NCI-H2196 (cell line): ENCODE measurements around the gene TRMT10C.
"Not testable (repeated sequence)": the region's sequence is repeated elsewhere in the genome, so short reads cannot be mapped to it uniquely, and the experiment has no call there.

ENCODE experiments used
- DNase-seq: peaks from one replicate; lab custom pipeline; 2025; ENCODE audit not compliant: unreplicated experiment; lab: John Stamatoyannopoulos, UW

The TRMT10C gene

DNA sequence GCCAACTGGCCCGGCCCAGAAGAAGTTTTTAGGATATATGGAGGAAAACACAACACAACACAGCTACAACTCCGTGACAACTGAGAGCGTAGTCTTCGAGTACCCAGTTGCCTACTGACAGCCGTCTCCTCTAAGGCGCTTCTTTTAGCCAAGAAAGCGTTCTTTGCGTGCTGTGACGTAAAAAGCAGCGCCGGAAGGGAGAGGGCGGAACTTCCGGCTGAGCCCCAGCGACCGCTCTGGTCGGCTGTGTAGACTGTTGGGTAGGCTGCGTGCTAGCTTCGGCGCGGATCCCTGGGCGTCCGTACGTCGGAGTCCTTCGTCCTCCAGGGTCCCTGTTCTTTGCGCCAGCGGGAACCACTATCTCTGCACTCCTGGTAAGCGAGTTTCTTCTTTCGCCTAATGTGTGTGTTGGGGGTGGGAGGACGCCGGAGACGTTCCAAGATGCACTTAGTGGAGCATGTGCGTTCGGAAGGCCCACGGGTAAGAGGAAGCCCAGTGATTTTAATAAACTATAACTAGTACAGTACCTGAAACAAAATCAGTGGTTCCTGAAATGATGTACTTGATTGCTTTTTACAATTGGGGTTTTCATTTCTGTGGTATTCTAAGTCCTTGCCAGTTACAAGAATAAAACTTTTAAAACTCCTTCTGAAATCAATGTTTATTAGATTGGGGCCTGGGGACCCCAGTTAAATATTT lies at the start of gene TRMT10C:
Gene TRMT10C (plus strand): TSS at position 239 of the 699 bp plus-strand sequence. CDS start 2,914 bp downstream, outside the sequence.
- DNase-seq = peak; percentile 97

DNA sequence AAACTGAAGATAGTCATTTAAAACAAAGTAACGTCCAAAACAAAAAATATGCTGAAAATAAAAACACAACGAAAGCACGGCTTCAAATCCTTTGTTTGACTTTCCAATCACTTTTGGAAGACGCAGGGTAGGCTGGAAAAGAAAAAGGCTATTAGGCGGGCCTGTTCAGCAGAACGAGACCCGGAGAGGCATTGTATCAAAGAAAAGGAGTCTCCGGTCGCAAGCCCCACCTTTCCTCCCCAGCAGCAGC lies 49.3 kb upstream of the TRMT10C start:
- DNase-seq = no peak

DNA sequence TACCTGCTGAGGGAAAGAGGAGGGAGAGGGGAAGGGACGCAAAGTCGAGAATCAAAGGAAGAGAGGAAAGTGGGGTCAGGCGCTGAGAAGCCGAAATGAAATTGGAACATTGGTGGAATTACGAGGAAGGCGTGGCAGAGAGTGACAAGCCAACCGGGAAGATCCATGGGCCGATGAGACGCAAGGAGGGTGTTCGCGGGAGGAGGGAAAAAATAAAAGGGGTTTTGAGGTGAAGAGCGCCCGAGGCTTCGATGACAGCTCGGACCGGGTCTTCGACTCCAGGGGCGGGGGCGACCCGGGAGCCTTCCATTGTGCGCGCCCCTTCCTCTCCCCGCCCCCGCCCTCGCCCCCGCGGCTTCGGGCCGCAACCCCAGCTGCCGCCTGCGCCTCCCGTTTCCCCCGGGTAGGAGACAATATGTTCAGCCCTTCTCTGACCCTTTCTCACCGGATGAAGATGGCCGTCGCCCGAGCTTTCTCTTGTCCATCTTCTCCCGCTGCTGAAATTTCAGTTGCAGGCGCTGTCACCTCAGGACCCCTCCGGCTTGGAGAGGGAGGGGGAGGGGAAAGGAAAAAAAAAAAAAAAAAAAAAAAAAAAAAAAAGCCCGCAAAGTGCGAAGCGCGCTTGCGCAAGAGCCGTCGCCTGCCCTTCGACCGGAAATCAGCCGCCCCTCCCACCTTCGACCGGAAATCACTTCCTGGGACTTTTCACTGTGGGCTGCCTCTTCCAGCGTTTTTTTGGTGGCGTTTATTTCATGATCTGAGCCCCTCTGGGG lies 48.8 kb upstream of the TRMT10C start, which contains the start of gene SENP7:
Gene SENP7 (minus strand): TSS at position 567 of the 773 bp plus-strand sequence. CDS start 82 bp downstream, at position 485.
- peak; percentile 85 for DNase-seq

DNA sequence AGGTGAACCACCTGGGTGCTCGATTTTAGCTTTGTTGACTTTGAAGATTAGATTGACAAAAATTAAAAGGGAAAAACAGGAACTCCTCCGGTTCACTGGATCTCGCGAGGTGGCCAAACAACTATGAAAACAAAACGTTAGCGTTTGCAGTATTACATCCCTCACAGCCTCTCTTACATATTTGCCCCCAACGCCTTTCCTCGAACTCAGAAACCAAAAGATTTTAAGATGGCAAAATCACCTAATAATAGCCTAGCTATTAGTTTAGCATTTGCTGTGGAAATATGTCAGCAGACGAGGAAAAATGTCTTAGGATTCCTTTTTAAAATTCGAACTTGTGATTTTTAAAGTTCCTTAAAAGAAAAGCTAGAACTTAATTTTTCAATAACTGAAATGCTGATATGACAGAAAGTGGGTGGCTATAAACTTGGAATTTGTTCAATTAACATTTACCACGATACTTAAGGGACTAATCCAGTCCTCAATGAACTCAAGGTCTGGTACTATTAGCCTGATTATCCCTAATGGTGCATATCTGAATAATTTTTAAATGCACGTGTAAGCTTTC lies 48.2 kb upstream of the TRMT10C start:
- DNase-seq = no peak

DNA sequence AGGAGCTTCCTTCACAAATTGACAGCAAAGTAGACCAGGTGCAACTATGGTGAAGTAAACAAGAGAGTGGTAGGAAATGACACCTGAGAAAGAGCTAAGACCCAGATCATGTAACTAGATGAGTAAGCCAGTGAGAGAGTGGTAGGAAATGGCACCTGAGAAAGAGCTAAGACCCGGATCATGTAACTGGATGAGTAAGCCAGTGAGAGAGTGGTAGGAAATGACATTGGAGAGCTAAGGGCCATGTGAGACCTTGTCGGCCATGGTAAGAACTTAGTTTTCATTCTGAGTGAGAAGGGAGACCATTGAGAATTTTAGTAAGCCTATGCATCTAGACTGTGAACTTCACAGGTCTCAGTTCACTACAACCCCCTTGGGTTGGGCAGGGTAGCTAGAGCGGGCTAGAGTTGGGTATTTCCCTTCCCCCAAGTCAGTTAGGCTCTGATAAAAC lies 43.2 kb upstream of the TRMT10C start:
- DNase-seq = no peak

DNA sequence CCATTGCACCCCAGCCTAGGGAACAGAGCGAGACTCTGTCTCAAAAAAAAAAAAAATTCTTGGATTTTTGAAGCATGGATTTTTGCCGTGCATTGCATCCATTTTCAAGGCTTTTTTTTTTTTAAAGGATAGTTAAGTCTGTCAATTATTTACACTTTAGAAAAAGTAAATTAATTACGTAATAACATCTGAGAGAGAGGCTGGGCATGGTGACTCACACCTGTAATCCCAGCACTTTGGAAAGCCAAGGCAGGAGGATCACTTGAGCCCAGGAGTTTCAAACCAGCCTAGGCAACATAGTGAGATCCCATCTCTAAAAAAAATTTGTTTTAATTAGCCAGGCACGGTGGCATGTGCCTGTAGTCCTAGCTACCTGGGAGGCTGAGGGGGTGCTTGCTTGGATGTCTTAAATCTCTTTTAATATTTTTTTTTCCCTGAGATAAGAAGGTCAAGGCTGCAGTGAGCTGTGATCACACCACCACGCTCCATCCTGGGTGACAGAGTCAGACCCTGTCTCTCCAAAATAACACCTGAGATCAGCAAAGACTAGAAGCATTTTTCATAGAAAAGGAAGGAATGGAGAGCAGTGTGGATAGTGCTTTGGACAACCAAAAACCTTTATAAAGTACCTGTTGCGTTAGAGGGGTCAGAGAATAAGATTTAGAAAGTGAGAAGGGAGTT lies 41.8 kb upstream of the TRMT10C start:
- DNase-seq = no peak

DNA sequence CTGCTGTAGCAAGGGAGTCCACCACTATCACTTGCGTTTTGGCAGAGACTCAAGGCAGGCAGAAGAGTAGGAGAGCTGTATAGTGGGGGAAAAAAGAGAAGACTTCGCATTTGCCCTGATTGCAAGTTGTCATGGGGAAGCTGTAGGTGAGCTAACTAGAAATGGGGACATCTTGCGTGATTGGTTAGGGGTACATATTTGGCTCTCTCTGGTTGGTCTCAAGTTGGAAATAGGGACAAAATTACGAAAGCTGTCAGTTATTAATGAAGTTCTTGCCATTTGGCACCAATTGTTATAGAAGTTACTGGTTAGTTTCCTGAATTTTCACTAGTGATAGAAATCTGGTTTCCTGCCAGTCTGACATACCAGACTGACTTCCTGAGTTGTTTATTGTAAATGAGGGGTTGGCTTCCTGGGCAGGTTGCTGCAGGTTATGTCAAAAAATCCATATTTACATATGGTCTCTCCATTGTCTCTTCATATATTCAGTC lies 40.4 kb upstream of the TRMT10C start:
- DNase-seq = no peak

DNA sequence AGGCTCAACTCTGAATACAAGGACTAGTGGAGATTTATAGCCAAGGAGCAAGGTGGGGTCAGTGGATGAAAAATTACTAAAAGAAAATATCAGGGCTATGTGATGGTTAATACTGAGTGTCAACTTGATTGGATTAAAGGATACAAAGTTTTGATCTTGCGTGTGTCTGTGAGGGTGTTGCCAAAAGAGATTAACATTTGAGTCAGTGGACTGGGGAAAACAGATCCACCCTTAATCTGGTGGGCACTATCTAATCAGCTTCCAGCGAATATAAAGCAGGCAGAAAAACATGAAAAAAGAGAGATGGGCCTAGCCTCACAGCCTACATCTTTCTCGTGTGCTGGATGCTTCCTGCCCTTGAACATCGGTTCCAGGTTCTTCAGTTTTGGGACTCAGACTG lies 34.2 kb upstream of the TRMT10C start:
- DNase-seq = no peak

DNA sequence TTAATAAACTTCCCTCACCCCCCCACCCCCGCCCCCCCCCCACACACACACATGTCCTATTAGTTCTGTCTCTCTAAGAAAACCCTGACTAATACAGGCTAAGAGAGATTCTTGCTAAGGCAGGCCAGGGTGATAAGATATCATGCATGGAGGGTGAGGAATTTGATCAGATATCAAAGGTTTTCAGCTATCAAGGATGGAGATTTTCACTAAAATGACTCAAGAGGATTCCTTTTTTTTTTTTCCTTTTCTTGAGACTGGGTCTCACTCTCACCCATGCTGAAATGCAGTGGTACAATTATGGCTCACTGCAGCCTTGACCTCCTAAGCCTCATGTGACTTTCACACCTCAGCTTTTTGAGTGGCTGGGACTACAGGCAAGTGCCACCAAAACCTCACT lies 33.8 kb upstream of the TRMT10C start:
- no peak for DNase-seq

DNA sequence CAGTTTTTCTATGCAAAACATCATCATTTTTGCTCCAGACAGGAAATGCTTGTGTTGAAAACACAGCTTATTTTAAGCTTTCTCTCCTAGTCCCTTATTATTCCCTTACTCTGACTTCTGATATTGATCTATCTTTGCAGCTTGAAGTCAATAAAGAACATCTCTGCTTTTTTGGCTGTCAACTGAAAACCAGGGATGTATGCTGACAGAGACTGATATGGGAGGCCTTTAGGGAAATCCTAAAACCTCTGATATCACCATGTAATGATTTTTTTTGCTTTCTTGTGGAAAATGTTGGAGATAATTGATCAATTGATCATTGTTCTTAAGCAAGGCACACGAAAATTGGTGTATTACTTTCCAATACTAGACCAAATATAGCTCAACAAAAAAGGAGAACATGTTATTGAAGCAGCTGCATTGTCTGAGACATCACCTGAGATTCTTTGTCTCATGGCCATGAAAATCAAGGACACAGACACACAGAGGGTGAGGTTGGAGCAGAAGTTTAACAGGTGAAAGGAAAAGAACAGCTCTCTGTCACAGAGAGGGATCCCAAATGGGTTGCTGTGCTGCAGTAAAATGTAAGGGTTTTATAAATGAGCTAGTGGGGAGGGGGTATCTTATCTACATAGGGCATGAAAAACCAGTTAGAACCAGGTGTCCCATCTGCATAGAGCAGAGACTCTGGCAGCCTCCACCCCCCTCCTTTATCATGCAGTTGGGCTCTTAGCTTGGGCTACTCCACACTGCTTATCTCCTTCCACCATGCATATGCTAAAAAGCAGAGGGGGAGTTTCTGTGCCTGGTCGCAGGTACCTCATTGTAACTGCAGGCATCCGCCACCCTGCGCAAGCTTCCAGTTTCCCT lies 31.6 kb upstream of the TRMT10C start:
- no peak for DNase-seq

DNA sequence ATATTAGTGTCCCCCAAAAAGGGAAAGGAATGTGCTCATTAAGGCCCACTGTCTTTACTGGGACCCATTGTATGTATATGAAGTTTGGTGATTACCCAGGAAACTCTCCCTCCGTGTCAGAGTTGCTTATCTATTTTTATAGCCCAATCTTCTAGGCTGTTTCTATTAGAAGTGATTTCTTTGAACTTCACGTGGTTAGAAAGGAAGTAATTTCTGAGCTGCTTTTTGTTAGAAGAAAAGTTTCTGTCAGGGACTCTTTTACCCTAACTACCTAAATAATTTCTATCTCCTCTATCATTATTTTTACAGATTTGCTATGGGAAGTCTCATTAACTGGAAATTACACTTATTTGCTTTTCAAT lies 31.0 kb upstream of the TRMT10C start:
- no peak for DNase-seq

DNA sequence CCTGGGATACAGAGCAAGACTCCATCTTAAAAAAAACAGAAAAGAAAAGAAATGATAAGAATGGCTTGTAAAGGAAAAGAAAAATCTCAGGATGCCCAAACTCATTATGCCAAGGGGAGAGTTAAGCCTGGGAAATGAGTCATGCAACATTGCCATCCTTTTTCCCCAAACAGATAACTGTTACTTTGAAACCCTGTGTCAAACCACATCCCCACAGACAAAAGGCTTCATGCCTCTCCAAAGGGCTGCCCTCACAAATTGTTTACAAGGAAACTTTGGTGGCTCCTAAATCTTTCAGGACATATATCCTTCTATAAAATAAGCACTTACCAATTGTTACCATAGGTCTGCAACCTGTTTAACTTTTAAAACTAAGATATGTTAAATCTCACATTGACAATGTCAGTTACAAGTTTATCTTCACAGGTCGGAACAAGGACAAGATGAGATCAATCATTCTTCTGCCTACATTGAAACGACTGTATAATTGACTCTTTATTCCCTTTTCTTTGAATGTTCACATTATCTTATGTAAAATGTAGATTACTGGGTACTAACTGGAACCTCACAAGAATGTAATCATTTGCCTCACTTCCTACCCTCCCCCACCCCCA lies 30.1 kb upstream of the TRMT10C start:
- DNase-seq = no peak

DNA sequence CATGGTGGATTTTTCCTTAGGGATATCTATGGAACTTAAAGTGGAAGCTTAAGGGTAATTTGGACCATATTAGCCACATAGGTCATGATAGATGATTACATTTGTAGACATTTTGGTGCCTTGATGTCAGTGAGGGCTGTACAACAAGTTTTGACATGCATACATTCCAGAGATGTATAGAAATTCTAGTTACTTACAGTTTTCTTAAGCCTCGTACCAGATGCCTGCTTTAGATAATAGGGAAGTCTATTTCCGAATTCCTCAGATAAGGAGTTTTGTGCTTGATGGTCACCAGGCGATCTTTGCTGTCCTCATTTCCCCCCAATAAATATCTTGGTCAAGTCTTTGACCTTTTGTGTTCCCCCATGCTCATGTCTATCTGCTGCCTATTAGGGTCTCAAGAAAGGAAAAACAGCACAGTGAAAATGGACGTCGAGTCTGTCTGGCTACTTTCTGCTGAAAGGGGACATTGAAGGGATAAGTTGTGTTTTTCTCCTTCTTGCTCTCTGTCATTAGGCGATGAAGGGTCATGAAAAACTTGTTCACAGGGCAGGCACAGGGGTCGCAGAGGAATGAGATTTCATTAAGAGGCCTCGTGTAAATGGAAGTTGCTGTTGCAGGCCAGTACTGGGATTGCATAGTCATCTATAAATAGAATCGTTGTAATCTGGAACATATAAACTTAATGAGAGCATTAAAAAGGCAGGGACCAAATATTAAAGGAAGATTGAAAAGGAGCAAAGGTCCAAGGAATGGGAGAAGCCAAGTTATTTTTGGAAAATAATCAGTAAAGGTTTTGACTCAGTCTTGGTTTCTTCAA lies 28.7 kb upstream of the TRMT10C start:
- no peak for DNase-seq

DNA sequence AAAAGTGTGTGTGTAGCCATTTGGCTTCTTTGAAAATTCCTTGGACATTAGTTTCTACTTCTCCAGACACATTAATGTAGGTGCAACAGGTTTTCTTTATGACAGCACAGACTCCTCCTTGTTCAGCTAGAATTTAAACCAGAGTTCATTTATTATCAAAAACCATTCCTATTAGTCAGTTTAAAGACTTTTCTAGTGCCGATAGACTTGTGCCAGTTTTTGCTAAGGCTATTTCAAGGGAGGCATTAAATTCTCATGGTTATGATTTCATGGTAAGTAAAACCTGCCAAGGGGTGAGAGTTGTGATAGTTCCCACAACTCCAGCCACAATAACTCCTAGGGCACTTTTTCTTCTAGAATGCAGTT lies 28.1 kb upstream of the TRMT10C start:
- DNase-seq = no peak

DNA sequence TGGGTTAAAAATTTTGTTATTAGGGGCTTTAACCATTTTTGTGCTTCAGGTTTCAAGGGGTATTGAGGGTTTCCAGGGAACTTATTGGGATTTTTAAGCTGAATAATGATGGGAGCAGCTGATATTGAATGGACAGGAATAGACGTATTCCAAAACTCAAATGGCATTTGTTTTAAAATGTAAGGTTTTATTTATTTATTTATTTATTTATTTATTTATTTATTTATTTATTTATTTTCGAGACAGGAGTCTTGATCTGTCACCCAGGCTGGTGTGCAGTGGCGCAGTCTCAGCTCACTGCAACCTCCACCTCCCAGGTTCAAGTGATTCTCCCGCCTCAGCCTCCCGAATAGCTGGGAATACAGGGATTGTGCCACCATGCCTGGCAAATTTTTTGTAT lies 26.4 kb upstream of the TRMT10C start:
- no peak for DNase-seq

DNA sequence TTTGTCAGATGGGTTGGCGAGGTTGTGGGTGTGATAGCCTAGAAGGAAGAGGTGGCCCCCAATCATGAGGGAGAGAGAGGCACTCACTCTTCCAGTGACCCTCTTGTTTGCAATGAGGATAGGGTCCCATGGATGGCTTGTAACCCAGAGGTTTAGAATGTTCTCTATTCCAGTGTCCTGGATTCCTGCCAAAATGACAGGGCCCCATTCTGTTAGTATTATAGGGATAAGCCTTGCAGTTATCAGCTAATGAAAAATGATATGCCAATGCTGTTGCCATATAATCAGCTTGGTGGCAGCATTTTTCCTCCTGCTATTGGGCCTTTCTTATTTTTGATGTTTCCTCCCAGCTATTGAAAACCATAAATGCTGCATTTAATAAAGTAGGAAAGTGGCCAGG lies 25.4 kb upstream of the TRMT10C start:
- DNase-seq = no peak

DNA sequence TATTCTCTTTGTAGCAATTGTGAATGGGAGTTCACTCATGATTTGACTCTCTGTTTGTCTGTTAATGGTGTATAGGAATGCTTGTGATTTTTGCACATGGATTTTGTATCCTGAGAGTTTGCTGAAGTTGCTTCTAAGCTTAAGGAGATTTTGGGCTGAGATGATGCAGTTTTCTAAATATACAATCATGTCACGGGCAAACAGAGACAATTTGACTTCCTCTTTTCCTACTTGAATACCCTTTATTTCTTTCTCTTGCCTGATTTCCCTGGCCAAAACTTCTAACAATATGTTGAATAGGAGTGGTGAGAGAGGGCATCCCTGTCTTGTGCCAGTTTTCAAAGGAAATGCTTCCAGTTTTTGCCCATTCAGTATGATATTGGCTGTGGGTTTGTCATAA lies 24.7 kb upstream of the TRMT10C start:
- DNase-seq = not testable (repeated sequence)

DNA sequence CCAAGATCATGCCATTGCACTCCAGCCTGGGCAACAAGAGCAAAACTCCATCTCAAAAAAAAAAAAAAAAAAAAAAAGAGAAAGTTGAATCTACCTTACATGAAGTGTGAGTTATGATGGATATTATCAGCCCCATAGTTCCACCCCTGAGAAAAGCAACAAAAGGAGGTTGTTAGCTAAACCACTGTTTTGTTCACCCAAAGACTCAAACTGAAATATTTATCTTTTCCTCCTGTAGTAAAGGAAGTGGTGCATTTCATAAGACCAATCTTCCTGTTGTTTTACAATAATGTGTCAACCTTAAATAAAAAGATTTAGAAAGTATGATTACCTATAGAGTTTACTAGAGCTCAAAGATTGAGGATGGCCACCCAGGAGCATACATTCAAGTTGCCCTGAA lies 18.7 kb upstream of the TRMT10C start:
- no peak for DNase-seq

DNA sequence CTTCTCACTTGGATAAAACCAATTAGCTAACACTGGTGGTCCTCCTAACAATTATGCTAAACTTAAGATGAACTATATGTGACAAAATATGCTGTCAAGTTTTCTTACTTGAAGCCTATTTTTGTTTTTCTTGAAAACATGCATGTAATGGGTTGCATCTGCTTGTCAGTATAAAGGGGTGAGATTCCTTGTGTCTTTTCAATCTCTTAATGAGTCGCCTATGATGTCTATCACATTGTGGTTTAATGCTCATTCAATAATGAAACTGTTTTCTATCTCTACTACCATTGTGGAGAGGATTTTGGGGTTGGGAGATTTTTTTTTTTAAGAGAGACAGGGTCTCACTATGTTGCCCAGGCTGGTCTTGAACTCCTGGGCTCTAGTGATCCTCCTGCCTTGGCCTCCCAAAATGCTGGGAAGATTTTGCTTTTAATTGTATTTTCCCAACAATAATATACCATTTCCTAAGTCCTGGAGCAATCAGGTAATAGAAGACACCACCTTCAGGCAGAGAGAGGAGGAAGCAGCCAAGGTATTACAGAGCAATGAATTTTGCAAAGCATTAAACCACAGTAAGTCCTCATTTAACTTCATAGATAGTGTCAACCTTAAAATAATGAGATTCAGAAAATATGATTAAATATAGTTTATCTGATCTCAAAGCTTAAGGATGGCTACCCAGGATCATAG lies 17.4 kb upstream of the TRMT10C start:
- no peak for DNase-seq
